Glutamatergic neuron (in vitro differentiated cells): ENCODE data around the gene ARFIP2. TPM values are rescaled to one million over a fixed set of nuclear protein-coding genes. Genes with fewer than 3 reads are reported as not detected.

Experiments
- DNase-seq: peaks from one replicate; pipeline ENCODE4 v3.0.0; 2022
- H3K27ac Mint-ChIP-seq: one replicate; pipeline ENCODE4 v1.8.0; 2020; ENCODE audit warnings: mild to moderate bottlenecking, mixed read lengths, inconsistent platforms; ENCODE audit not compliant: unreplicated experiment
- H3K27me3 Mint-ChIP-seq: one replicate; pipeline ENCODE4 v1.8.0; 2020; ENCODE audit warnings: mild to moderate bottlenecking, moderate library complexity, mixed read lengths, inconsistent platforms; ENCODE audit not compliant: unreplicated experiment
- H3K36me3 Mint-ChIP-seq: one replicate; pipeline ENCODE4 v1.8.0; 2020; ENCODE audit warnings: mild to moderate bottlenecking, mixed read lengths, inconsistent platforms; ENCODE audit not compliant: unreplicated experiment
- H3K4me1 Mint-ChIP-seq: one replicate; pipeline ENCODE4 v1.8.0; 2020; ENCODE audit warnings: mild to moderate bottlenecking, low read depth, mixed read lengths, inconsistent platforms; ENCODE audit not compliant: unreplicated experiment
- H3K4me3 Mint-ChIP-seq: one replicate; pipeline ENCODE4 v1.8.0; 2020; ENCODE audit warnings: mild to moderate bottlenecking, mixed read lengths, inconsistent platforms; ENCODE audit not compliant: unreplicated experiment
- H3K9me3 Mint-ChIP-seq: one replicate; pipeline ENCODE4 v1.8.0; 2020; ENCODE audit warnings: mild to moderate bottlenecking, moderate library complexity, mixed read lengths, inconsistent platforms; ENCODE audit not compliant: unreplicated experiment
- total RNA-seq: library from RNA; stranded (reverse); fragmentation: NEBNext Ultra II Directional; extraction: Animal tissue kit (Norgen Biotek cat#: 25700); gene quantifications from one replicate; pipeline ENCODE4 v1.2.1, GENCODE V29; 2021; ENCODE audit not compliant: unreplicated experiment
- TF ChIP-seq, protein P1 (sequence below): fragments of 200-600 bp; sonication (generic); IDR thresholded peaks from one replicate; pipeline ENCODE4 v1.5.0; 2021; ENCODE audit not compliant: partially characterized antibody, unreplicated experiment

ARFIP2 gene
- total RNA-seq, 1 donor from 2014 or later: 53.3 TPM

- no peak overlapping the region for H3K27ac Mint-ChIP-seq
- no peak for DNase-seq
- no peaks in the 10 kb centered on the region for H3K36me3 Mint-ChIP-seq
- H3K4me1 Mint-ChIP-seq: no peaks in the 10 kb centered on the region
- TF ChIP-seq, protein P1, sequence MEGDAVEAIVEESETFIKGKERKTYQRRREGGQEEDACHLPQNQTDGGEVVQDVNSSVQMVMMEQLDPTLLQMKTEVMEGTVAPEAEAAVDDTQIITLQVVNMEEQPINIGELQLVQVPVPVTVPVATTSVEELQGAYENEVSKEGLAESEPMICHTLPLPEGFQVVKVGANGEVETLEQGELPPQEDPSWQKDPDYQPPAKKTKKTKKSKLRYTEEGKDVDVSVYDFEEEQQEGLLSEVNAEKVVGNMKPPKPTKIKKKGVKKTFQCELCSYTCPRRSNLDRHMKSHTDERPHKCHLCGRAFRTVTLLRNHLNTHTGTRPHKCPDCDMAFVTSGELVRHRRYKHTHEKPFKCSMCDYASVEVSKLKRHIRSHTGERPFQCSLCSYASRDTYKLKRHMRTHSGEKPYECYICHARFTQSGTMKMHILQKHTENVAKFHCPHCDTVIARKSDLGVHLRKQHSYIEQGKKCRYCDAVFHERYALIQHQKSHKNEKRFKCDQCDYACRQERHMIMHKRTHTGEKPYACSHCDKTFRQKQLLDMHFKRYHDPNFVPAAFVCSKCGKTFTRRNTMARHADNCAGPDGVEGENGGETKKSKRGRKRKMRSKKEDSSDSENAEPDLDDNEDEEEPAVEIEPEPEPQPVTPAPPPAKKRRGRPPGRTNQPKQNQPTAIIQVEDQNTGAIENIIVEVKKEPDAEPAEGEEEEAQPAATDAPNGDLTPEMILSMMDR: no peak
- H3K9me3 Mint-ChIP-seq: no peaks in the 10 kb centered on the region
- H3K4me3 Mint-ChIP-seq: no peak overlapping the region
- no peaks in the 10 kb centered on the region for H3K27me3 Mint-ChIP-seq
These were observed 38.7 kb downstream of the ARFIP2 start for GRCh38 chr11:6442441-6442840.

DNA sequence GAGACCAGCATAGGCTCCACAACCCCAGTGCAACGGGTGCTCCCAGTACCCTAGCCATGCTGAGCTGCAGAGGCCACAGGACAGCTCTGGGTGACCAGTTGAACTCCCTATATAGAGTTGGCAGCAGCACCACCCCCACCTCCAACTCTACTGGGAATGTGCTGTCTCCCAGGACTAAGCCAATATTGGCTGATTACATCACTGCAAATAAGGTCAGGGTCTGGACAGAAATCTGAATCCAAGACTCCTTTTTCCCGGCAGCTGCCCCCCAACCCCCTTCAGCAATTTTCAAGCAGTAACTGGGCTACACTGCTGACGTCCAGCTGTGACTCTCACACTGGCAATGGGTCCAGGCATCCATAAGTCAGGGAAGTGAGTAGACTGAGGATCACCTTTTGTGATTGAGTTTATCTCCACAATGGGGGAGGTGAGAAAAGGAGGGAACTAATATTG lies 40.2 kb downstream of the ARFIP2 start, which contains the start of gene HPX:
HPX (minus strand) TSS at position 82 of the 453 bp plus-strand sequence; CDS start at position 58, 24 bp downstream.
- TF ChIP-seq, protein P1: no peak
- Mint-ChIP-seq H3K4me3 (no peak within 1 kb of the TSS), H3K27me3 (no peaks in the 10 kb centered on the region), H3K9me3 (no peaks in the 10 kb centered on the region), H3K36me3 (no peaks in the 10 kb centered on the region), H3K4me1 (no peaks in the 10 kb centered on the region), H3K27ac (no peak within 1 kb of the TSS)
- DNase-seq: no peak

DNA sequence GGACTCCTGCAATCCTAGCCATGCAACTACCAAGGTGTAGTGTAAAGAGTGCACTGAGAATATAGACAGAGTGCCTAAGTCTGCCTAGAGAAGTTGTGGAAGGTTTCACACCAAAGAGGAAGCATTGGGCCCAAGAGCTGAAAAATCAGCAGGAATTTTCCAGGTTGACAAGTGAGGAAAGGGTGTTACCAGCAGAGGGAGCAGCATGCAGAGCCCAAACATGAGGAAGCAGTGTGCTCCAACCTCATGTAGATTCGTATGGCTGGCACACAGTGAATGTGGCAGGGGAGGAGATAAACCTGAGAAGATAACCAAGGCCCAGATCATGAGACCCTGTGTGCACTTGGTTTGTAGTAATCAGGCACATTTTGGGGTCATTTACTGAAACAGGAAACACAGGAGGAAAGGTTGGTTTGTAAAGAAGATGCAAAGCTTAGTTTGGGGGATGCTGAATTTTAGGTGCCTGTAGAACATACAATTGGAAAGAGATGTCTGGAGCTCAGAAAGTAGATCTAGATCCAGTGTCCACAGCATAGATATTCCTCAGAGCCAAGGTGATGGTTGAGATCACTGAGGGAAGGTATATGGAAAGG lies 42.1 kb downstream of the ARFIP2 start:
- no peaks in the 10 kb centered on the region for H3K27me3 Mint-ChIP-seq
- no peak overlapping the region for H3K4me3 Mint-ChIP-seq
- TF ChIP-seq, protein P1: peak; percentile 64
- peak; percentile 55 for DNase-seq
- no peaks in the 10 kb centered on the region for H3K4me1 Mint-ChIP-seq
- no peaks in the 10 kb centered on the region for H3K36me3 Mint-ChIP-seq
- H3K9me3 Mint-ChIP-seq: no peaks in the 10 kb centered on the region
- H3K27ac Mint-ChIP-seq: no peak overlapping the region

- Mint-ChIP-seq H3K4me3 (no peak overlapping the region), H3K36me3 (peaks cover 4% of the 10 kb centered on the region), H3K4me1 (no peaks in the 10 kb centered on the region), H3K27me3 (peaks cover 2% of the 10 kb centered on the region), H3K9me3 (peaks cover 2% of the 10 kb centered on the region), H3K27ac (no peak overlapping the region)
- TF ChIP-seq, protein P1: no peak
- no peak for DNase-seq
These were observed 43.1 kb downstream of the ARFIP2 start for GRCh38 chr11:6437993-6438392.

- H3K27ac Mint-ChIP-seq: no peak overlapping the region
- peaks cover 2% of the 10 kb centered on the region for H3K27me3 Mint-ChIP-seq
- H3K36me3 Mint-ChIP-seq: peaks cover 4% of the 10 kb centered on the region
- no peak overlapping the region for H3K4me3 Mint-ChIP-seq
- H3K4me1 Mint-ChIP-seq: no peaks in the 10 kb centered on the region
- TF ChIP-seq, protein P1: no peak
- no peak for DNase-seq
- peaks cover 5% of the 10 kb centered on the region for H3K9me3 Mint-ChIP-seq
These were observed 43.7 kb downstream of the ARFIP2 start for GRCh38 chr11:6437423-6437822.
